Measurements from ENCODE around the gene WNT7B. TPM values are rescaled to one million over a fixed set of nuclear protein-coding genes. Genes with fewer than 3 reads are reported as not detected.

Gene WNT7B
- total and polyA plus RNA-seq, 2 of the 8 experiments (the other 6 are each of a cell fraction or from before 2014, with no cell fraction given), result 0.14 to 0.24 TPM

GRCh38 chr22:45949258-45949870 is 27.6 kb downstream of the WNT7B start:
- CTCF ChIA-PET (ENCODE audit: partially characterized antibody), result interaction anchor here (0.9 to 1.8 kb wide), 4 partner anchors 10 to 57 kb away, joined by 3 to 6 read pairs (median 4); no protein-coding TSS in a partner anchor
- Histone ChIP-seq H2BK12ac (ENCODE audit: low read depth, low read length) (no peak overlapping the region), H4K20me1 (replicated peaks in 1 of 2; ENCODE audit: control insufficient read depth in 1 of 2, insufficient read depth in 2 of 2, low read length in 2 of 2) (no peaks in the 10 kb centered on the region), H3K23ac (ENCODE audit: insufficient read length) (no peak overlapping the region), H3K23me2 (ENCODE audit: low read depth, low read length) (no peaks in the 10 kb centered on the region), H3K27me3 (replicated peaks in 1 of 4; ENCODE audit: control insufficient read depth in 3 of 4, extremely low read depth in 1 of 4, insufficient read depth in 3 of 4, low read length in 3 of 4) (peaks cover 0 to 3% (median 0%) of the 10 kb centered on the region in 4 experiments; a peak in 1 of 7 replicates), H4K5ac (ENCODE audit: insufficient read length, low read depth, low read length) (no peak overlapping the region), H2BK20ac (ENCODE audit: low read length) (no peak overlapping the region), H3K56ac (replicated peaks; ENCODE audit: insufficient read length, low read depth, low read length) (no peak overlapping the region), H2AK5ac (ENCODE audit: low read depth, low read length) (no peak overlapping the region), H3K79me2 (ENCODE audit: control insufficient read depth in 1 of 2, insufficient read depth in 2 of 2, low read length in 2 of 2) (no peaks in the 10 kb centered on the region), H4K91ac (replicated peaks; ENCODE audit: insufficient read length, low read length) (peak overlapping the region; percentile 25), H3K14ac (ENCODE audit: insufficient read length) (no peak overlapping the region), H2BK120ac (replicated peaks; ENCODE audit: low read depth, low read length) (no peak overlapping the region), H2BK5ac (ENCODE audit: low read depth, low read length) (no peak overlapping the region), H3K36me3 (ENCODE audit: control insufficient read depth in 2 of 4, insufficient read depth in 4 of 4, low read length in 3 of 4) (no peaks in the 10 kb centered on the region), H2BK15ac (ENCODE audit: low read length) (no peak overlapping the region), H3K18ac (ENCODE audit: extremely low read depth, low read length) (no peak overlapping the region), H3K4ac (replicated peaks; ENCODE audit: insufficient read length, low read depth, low read length) (no peak overlapping the region), H3K27ac (ENCODE audit: low read depth, low read length) (no peak overlapping the region), H3K4me1 (replicated peaks in 1 of 4; ENCODE audit: control insufficient read depth in 3 of 4, insufficient read depth in 4 of 4, low read length in 3 of 4) (peaks cover 0 to 9% (median 3%) of the 10 kb centered on the region in 4 experiments; a peak in 4 of 7 replicates), H2AFZ (ENCODE audit: low read length) (no peak overlapping the region), H4K8ac (ENCODE audit: extremely low read depth, insufficient read depth, low read length) (no peak overlapping the region), H3K79me1 (ENCODE audit: low read depth, low read length) (no peaks in the 10 kb centered on the region), H3K9me3 (ENCODE audit: insufficient read depth in 2 of 2, low read depth in 1 of 2, low read length in 1 of 2) (no peaks in the 10 kb centered on the region), H3K4me2 (ENCODE audit: insufficient read depth in 1 of 2, low read depth in 2 of 2, low read length in 2 of 2) (no peak overlapping the region), H3K9ac (replicated peaks in 1 of 4; ENCODE audit: extremely low read depth in 1 of 4, low read depth in 3 of 4, low read length in 3 of 4) (no peak overlapping the region), H3K4me3 (ENCODE audit: extremely low read depth in 1 of 4, insufficient read depth in 2 of 4, low read depth in 3 of 4, low read length in 4 of 4) (no peak overlapping the region)
- POLR2A ChIA-PET (ENCODE audit: partially characterized antibody), result no interaction called here
- 86% methylated on average over 17 of the region's 22 CpGs; no CpG with 5 or more reads in 1 of the 2 experiments for WGBS, 2 experiments (ENCODE audit: extremely low coverage in 1 of 2, insufficient coverage in 1 of 2, insufficient read length in 1 of 2, insufficient replicate concordance in 2 of 2, low coverage in 1 of 2, low lambda C conversion rate in 2 of 2, missing lambda C conversion rate in 1 of 2)
- DNase-seq (ENCODE audit: low read depth in 1 of 2, low spot score in 2 of 2) (no peak), FAIRE-seq (no peak)
- TF ChIP-seq NANOG (IDR thresholded peaks at IDR 0.05; ENCODE audit: insufficient read depth, low read depth, low read length, poor library complexity, severe bottlenecking), result no peak
